Brain microvascular endothelial cell (primary cell): ENCODE results near the gene MYO10.

Source experiments
- DNase-seq: peaks from one replicate; pipeline ENCODE4 v3.0.0-alpha.2; 2020
- H3K27ac ChIP-seq: fragments of 250-450 bp; sonication (Bioruptor Pico); 2 replicates; pipeline ENCODE4 v1.5.1; 2020; ENCODE audit warnings: mild to moderate bottlenecking, moderate library complexity
- H3K27me3 ChIP-seq: fragments of 250-450 bp; sonication (Bioruptor Pico); replicated peaks from 2 replicates; pipeline ENCODE4 v1.5.1; 2020; ENCODE audit warnings: mild to moderate bottlenecking
- H3K36me3 ChIP-seq: fragments of 250-450 bp; sonication (Bioruptor Pico); replicated peaks from 2 replicates; pipeline ENCODE4 v1.5.1; 2020; ENCODE audit warnings: mild to moderate bottlenecking
- H3K4me3 ChIP-seq: 2 replicates; pipeline ENCODE4 v1.5.1; 2011; ENCODE audit warnings: low read depth, mild to moderate bottlenecking, control low read depth, low read length, moderate library complexity
- in situ Hi-C: cut with HindIII; loops from 2 replicates; pipeline ENCODE4 v1.10.0; 2017; ENCODE audit warnings: low sequenced_read_pairs, low pct_ligation_motif_present
- TF ChIP-seq, protein P1 (sequence below): IDR thresholded peaks from 2 replicates; pipeline ENCODE4 v1.5.1; 2011; ENCODE audit warnings: low read depth, mild to moderate bottlenecking, moderate library complexity, low read length, control low read depth, inconsistent platforms; ENCODE audit errors: missing control alignments

The MYO10 gene

DNA sequence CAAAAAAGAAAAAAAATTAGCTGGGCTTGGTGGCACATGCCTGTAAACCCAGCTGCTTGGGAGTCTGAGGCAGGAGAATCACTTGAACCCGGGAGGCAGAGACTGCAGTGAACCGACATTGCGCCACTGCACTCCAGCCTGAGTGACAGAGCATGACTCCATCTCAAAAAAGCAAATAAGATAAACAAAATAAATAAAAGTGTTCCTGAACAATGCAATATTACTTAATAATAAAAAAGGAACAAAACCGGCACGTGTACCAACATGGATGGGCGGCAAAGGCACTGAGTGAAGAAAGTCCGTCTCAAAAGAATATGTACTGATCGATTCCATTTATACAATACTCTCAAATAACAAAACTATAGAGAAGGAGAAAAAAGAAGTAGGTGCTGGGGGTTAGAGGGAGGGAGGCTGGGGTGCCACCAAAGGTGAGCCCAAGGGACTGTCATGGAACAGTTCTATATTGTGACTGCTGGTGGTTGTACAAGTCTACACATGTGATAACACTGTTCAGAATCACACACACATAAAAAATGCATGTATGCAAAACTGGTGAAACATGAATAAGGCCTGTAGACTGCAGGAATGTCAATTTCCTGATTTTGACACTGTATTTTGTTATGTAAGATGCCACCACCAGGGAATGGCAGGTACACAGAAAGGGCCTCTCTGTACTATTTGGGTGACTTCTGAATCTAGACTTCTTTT, 15.8 kb downstream of the MYO10 start:
- TF ChIP-seq, protein P1, sequence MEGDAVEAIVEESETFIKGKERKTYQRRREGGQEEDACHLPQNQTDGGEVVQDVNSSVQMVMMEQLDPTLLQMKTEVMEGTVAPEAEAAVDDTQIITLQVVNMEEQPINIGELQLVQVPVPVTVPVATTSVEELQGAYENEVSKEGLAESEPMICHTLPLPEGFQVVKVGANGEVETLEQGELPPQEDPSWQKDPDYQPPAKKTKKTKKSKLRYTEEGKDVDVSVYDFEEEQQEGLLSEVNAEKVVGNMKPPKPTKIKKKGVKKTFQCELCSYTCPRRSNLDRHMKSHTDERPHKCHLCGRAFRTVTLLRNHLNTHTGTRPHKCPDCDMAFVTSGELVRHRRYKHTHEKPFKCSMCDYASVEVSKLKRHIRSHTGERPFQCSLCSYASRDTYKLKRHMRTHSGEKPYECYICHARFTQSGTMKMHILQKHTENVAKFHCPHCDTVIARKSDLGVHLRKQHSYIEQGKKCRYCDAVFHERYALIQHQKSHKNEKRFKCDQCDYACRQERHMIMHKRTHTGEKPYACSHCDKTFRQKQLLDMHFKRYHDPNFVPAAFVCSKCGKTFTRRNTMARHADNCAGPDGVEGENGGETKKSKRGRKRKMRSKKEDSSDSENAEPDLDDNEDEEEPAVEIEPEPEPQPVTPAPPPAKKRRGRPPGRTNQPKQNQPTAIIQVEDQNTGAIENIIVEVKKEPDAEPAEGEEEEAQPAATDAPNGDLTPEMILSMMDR: no peak
- no peak for DNase-seq
- H3K36me3 ChIP-seq: peaks cover 3% of the 10 kb centered on the region
- H3K27me3 ChIP-seq: no peaks in the 10 kb centered on the region
- no peak overlapping the region for H3K4me3 ChIP-seq
- no peak overlapping the region for H3K27ac ChIP-seq
- in situ Hi-C loops: no loop called here

DNA sequence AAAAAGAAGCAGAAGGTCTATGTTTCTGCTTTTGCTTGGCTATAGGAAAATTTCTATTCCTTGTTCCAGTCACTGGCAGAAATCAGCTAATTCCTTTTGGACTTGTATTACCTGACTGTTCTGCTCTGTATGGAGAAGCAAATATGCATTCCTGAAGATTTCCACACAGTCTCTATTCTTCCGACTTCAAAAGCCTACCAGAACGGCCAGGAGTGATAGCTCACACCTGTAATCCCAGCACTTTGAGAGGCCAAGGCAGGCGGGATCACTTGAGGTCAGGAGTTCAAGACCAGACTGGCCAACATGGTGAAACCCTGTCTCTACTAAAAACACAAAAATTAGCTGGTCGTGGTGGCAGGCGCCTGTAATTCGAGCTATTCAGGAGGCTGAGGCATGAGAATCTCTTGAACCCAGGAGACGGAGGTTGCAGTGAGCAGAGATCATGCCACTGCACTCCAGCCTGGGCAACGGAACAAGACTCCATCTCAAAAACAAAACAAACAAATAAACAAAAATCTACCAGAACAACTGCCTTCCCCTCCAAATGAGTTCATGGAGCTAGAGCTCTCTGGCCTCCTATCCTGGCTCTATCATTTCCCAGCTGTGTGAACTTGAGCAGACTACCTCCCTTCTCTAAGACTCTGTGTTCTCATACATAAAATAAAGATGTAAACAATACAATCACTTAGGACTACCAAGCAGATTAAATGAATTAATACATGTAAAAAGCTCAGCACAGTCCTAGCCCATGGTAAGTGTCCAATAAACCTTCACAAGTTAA, 17.0 kb downstream of the MYO10 start:
- H3K27ac ChIP-seq: no peak overlapping the region
- no peak overlapping the region for H3K4me3 ChIP-seq
- peaks cover 3% of the 10 kb centered on the region for H3K36me3 ChIP-seq
- in situ Hi-C loops: no loop called here
- H3K27me3 ChIP-seq: no peaks in the 10 kb centered on the region
- TF ChIP-seq, protein P1: no peak
- no peak for DNase-seq

DNA sequence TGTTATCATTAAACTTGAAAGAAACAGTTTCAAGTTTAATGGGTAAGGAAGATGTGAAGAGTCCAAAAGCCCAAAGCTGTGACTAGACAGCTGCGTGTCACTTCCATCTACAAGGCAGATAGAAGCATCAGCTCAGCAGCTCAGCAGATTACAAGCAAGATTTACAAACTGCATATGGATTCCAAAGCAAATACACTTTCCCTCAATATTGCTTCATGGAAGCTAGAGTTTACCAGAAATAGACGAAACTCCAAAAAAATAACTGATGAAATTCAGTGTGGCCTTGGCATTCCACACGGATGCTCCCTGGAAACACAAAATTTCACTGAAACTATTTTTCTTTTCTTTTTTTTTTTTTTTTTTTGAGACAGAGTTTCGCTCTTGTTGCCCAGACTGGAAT, 17.9 kb downstream of the MYO10 start:
- no peak for DNase-seq
- peaks cover 3% of the 10 kb centered on the region for H3K36me3 ChIP-seq
- TF ChIP-seq, protein P1: no peak
- no peak overlapping the region for H3K27ac ChIP-seq
- no peak overlapping the region for H3K4me3 ChIP-seq
- in situ Hi-C loops: no loop called here
- no peaks in the 10 kb centered on the region for H3K27me3 ChIP-seq

DNA sequence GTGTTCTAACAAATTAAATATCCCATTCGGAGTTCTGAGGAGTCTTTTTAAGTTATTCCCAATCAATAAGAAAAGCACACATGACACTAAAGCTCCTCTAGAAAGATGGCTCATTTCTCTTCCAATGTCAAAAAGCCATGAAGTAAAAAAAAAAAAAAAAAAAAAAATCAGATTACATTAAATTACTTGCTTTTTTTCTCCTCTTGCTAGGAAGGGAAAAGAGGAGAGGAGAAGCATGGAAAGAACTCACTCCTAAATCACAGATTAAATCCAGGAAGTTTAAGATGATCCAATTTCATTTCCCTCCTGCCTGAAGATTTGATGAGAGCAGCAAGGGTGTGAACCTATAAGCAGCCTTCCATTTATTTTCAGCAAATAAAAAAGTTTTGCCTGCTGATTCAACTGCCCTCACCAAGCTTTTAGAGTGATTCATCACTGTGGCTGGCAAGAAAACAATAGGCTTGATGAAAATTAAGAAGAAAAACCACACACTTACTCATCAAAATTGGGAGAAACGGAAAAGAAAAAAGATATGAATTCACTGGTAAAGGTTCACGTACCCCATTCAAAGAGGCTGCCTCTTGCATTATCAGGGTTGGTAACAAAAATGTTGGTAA, 19.7 kb downstream of the MYO10 start:
- H3K27me3 ChIP-seq: no peaks in the 10 kb centered on the region
- H3K36me3 ChIP-seq: peaks cover 3% of the 10 kb centered on the region
- H3K27ac ChIP-seq: peak overlapping the region; percentile 68
- peak; percentile 89 for DNase-seq
- H3K4me3 ChIP-seq: no peak overlapping the region
- in situ Hi-C loops: no loop called here
- TF ChIP-seq, protein P1: no peak

DNA sequence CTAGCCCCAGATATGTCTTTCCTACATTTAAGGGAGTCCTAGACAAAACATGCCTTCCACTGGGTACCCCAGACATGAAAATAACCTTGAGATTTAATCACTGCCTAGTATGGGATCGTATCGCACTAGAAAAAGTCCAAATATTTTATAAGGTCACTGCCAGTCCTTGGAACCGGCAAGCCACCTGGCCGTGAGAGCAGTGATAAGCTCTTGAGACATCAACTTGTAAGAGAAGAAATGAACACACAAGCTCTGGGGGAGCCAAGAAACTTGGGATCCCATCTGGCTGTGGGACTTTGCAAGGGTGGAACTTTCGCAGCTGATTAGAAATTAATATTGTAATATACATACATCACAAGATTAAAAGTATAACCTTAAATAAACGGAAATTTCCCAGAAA, 21.5 kb downstream of the MYO10 start:
- TF ChIP-seq, protein P1: no peak
- DNase-seq: no peak
- Histone ChIP-seq H3K4me3 (no peak overlapping the region), H3K27ac (no peak overlapping the region), H3K36me3 (no peaks in the 10 kb centered on the region), H3K27me3 (no peaks in the 10 kb centered on the region)
- in situ Hi-C loops: no loop called here
